HG03565 (cell line): Measurements from ENCODE around the gene KBTBD6.
"Not testable (repeated sequence)": the region's sequence is repeated elsewhere in the genome, so short reads cannot be mapped to it uniquely, and the experiment has no call there.

ENCODE experiments used
- ATAC-seq: cut with Tn5 transposase; IDR thresholded peaks from one replicate; pipeline ENCODE4 v1.9.1; 2021; ENCODE audit warnings: mild to moderate bottlenecking, moderate library complexity; ENCODE audit not compliant: unreplicated experiment

Gene KBTBD6

GRCh38 chr13:41136396-41137031, 3.9 kb upstream of the KBTBD6 start:
- no peak for ATAC-seq

- ATAC-seq = no peak
Observed at GRCh38 chr13:41133951-41134350, 1.3 kb upstream of the KBTBD6 start.

GRCh38 chr13:41131660-41132511, 716 bp downstream of the KBTBD6 start:
- ATAC-seq = peak; percentile 1

- not testable (repeated sequence) for ATAC-seq
Observed at GRCh38 chr13:41131189-41131588, 1.4 kb downstream of the KBTBD6 start.

- ATAC-seq = no peak
Observed at GRCh38 chr13:41130356-41130755, 2.2 kb downstream of the KBTBD6 start.

GRCh38 chr13:41127701-41128100, 4.9 kb downstream of the KBTBD6 start:
- ATAC-seq = no peak

DNA sequence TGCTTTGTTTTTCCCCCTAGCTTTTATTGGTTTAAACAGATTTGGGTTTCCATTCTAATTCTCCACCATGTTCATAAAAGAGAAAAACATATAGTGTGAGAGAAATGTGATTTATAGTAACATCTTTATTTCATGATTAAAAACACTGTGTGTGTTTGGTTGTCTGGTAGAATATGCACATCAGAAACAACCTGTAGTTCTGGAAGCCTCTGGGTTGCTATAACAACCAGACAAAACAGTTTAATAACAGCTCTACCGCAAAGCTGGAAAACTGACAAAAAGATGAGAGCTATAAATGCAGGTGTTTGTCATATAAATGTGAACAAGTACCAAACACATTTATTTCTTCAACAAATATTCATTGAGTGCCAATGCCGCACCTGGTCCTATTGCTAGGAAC, 9.8 kb downstream of the KBTBD6 start:
- ATAC-seq = no peak

- ATAC-seq = no peak
Observed at GRCh38 chr13:41117869-41118268, 14.7 kb downstream of the KBTBD6 start.

- ATAC-seq = no peak
Observed at GRCh38 chr13:41111454-41111853, 21.1 kb downstream of the KBTBD6 start.

DNA sequence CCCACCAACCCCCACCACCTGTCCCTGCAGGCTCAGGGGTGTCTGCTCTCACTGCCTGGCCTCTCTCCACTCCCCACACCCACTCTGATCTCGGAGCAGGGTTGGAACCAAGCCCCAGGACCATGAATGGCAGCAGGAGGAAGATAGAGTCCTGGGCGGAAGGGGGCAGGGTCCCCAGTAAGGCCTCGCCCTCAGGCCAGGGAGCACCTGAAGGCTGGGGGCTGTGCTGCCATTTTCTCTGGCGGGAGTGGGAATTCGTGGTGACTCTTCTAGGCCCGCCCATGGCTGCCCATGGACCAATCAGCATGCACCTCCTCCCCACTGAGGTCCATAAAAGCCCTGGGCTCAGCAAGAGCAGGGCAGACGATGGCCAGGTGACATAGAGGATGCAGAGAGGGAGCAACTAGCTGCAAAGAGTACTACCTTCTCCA, 25.0 kb downstream of the KBTBD6 start:
- no peak for ATAC-seq

- ATAC-seq = no peak
Observed at GRCh38 chr13:41107104-41107571, 25.5 kb downstream of the KBTBD6 start.

- no peak for ATAC-seq
Observed at GRCh38 chr13:41099986-41100385, 32.6 kb downstream of the KBTBD6 start.

- no peak for ATAC-seq
Observed at GRCh38 chr13:41098761-41099160, 33.8 kb downstream of the KBTBD6 start.

DNA sequence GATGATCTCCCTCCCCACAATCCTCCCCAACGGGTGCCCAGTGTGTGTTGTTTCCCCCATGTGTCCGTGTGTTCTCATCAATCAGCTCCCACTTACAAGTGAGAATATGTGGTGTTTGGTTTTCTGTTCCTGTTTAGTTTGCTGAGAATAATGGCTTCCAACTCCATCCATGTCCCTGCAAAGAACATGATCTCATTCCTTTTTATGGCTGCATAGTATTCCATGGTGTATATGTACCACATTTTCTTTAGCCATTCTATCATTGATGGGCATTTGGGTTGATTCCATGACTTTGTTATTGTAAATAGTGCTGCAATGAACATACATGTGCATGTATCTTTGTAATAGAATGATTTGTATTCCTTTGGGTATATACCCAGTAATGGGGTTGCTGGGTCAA, 36.9 kb downstream of the KBTBD6 start:
- ATAC-seq = not testable (repeated sequence)

GRCh38 chr13:41085961-41086585, 46.5 kb downstream of the KBTBD6 start:
- no peak for ATAC-seq

- ATAC-seq = no peak
Observed at GRCh38 chr13:41079725-41080124, 52.9 kb downstream of the KBTBD6 start.
